ENCODE data around the gene TBXAS1.
A peak's percentile ranks its signal among the peaks of the same experiment; 100 is the strongest.

The TBXAS1 gene

DNA sequence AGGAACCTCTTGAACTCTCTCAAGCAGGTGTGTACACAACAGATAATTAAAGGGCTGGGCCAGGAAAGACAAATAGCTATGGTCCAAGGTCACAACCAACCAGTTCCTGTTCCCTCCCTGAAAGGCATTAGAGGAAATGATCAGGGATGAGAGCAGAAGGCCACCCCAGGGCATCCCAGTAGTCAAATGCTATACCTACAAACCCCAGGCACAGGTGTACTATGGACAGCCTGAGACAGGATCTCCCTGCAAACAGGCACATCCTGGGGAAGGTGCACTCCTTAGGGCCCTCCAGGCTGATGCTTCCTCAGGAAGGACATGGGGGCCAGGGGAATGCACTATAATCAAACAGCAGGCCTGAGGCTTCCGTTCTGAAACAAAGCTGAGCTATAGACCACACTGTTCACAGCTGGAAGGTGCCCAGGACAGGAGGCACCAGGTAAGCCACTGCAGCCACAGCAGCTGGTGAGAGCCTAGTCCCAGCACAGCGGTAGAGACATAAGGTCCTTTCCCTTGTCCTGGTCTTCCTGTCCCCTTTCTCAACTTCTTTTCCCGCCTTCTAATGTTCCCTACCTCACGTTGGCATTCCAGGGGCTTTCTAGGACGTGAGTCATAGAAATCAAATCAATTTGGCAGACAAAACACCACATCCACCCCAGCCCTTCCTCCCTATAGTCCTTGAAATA, 220.4 kb downstream of the TBXAS1 start:
- TF ChIP-seq, protein P1, sequence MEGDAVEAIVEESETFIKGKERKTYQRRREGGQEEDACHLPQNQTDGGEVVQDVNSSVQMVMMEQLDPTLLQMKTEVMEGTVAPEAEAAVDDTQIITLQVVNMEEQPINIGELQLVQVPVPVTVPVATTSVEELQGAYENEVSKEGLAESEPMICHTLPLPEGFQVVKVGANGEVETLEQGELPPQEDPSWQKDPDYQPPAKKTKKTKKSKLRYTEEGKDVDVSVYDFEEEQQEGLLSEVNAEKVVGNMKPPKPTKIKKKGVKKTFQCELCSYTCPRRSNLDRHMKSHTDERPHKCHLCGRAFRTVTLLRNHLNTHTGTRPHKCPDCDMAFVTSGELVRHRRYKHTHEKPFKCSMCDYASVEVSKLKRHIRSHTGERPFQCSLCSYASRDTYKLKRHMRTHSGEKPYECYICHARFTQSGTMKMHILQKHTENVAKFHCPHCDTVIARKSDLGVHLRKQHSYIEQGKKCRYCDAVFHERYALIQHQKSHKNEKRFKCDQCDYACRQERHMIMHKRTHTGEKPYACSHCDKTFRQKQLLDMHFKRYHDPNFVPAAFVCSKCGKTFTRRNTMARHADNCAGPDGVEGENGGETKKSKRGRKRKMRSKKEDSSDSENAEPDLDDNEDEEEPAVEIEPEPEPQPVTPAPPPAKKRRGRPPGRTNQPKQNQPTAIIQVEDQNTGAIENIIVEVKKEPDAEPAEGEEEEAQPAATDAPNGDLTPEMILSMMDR (IDR thresholded peaks at IDR 0.05; ENCODE audit: extremely low read depth, missing control alignments), result no peak
- DNase-seq (ENCODE audit: low spot score), result no peak

DNA sequence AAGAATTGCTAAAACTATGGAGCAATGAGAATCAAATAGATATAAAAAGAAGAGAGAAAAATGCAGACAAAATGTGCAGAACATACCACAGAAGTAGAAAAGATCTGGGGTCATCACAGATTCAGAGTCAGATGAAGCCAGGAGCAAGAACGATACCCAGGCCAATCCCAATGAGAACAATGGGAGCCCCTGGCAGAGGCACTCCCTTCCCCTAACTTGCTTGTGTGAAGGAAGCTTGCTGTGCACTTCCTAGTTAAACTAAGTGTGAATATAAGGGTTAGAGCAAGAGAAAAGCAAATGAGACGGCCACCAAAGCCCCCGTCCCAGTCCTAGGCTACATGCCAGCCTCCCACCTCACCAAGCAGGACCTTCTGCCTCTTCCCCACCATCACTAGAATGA, 221.0 kb downstream of the TBXAS1 start:
- DNase-seq (ENCODE audit: low spot score), result no peak
- TF ChIP-seq, protein P1 (IDR thresholded peaks at IDR 0.05; ENCODE audit: extremely low read depth, missing control alignments), result no peak

DNA sequence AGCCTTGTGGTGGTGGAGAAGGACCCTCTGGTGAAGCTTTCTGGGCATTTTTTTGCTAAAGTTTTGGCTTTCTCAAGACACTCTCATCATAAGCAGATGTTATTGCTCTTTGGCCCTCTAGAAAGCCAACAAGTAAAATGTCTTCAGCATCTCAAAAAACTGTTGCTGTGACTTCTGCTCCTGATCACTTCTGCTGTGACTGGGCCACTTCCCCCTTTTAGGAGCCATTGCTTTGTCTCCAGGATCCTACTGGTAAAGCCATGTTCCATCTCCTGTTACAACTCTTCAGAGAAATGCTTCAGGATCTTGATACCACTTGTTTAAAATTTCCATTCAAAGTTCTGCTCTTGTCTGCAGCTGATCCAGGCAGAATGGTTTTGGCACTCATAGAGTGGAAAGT, 222.8 kb downstream of the TBXAS1 start:
- DNase-seq (ENCODE audit: low spot score), result no peak
- TF ChIP-seq, protein P1 (IDR thresholded peaks at IDR 0.05; ENCODE audit: extremely low read depth, missing control alignments), result no peak

DNA sequence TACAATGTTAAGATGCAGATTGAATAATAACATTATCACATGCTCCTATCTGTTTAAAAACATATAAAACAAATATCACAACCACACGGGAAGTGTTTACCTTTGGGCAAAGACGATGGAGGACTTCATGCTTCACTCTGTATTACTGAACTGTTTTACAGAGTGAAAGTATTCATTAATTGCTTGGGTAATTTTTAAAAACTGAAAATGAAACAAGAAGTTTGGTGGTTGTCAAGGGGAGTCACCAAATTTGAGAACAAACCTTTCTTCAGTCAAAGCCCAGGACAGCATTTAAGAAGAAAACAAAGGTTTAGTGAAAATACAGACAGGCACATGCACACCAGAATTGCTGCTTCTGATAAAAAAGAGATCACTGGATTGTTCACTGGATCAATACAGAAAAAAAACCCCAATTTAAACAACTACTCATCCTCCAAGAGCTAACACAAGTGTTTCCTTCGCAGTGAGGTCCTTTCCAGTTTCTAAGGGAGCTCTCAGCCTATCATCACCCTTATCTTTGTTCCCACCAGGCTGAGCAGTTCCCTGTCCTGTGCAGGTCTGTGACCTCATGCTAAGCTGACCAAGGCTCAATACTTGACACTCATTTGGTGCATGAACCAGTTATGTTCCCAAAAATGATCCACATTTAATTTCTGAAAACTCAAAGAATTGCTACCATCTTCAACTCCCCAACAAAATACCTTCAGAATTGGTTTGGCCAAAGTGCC, 224.9 kb downstream of the TBXAS1 start:
- peak; percentile 66 for DNase-seq (ENCODE audit: low spot score)

GRCh38 chr7:140054751-140055150, 225.7 kb downstream of the TBXAS1 start:
- TF ChIP-seq, protein P1 (IDR thresholded peaks at IDR 0.05; ENCODE audit: extremely low read depth, missing control alignments), result no peak
- DNase-seq (ENCODE audit: low spot score), result no peak

More for the DNA sequence above, 224.9 kb downstream of the TBXAS1 start:
- TF ChIP-seq, protein P1 (IDR thresholded peaks at IDR 0.05; ENCODE audit: extremely low read depth, missing control alignments), result no peak

GRCh38 chr7:140055833-140056232, 226.8 kb downstream of the TBXAS1 start:
- no peak for DNase-seq (ENCODE audit: low spot score)
- TF ChIP-seq, protein P1 (IDR thresholded peaks at IDR 0.05; ENCODE audit: extremely low read depth, missing control alignments), result no peak

DNA sequence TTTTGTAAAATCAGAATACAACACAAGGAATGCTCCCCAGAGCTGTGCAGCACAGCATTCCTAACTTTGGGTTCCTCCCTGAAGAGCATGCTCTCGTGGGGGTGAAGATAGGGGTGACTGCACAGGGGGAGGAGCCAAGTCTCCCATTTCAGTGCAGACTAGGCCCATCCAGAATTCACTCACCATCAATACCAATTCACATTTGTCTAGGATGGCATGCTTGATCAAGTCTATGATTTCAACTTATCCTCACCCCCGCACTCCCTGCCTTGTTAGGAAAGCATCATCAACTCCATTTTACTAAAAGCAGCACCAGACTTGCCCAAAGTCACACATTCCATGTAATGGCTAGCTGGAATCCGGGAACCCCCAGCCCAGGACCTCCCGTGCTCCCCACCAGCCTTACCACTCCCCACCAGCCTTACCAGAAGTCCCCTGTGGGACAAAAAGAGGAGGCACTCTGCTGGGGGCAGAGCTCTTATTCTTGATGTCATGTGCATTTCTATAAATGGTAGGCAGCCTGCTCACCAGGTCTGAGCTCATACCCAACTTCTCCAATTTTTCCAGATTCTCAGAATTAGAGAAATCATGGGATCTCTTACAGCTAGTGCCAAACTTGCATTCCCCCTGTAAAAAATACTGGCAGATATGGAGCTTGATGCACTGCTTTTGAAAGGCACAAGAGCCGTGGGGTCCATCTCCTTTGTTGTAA, 227.5 kb downstream of the TBXAS1 start:
- no peak for DNase-seq (ENCODE audit: low spot score)
- TF ChIP-seq, protein P1 (IDR thresholded peaks at IDR 0.05; ENCODE audit: extremely low read depth, missing control alignments), result no peak
